ENCODE results near the gene CFAP157. TPM values are rescaled to one million over a fixed set of nuclear protein-coding genes. Genes with fewer than 3 reads are reported as not detected.

CFAP157 gene
- total RNA-seq, 4 donors from 2014 or later = 0.27 TPM; not detected in 3

- Histone ChIP-seq H3K4me3 (no peak overlapping the region), H3K4me1 (peaks cover 0 to 22% (median 4%) of the 10 kb centered on the region in 4 donors), H3K36me3 (peaks cover 0 to 4% (median 0%) of the 10 kb centered on the region in 3 donors), H3K9me3 (no peaks in the 10 kb centered on the region), H3K27me3 (peaks cover 0 to 11% of the 10 kb centered on the region in 2 donors), H3K27ac (no peak overlapping the region)
- DNase-seq = no peak
- TF ChIP-seq, protein P1, sequence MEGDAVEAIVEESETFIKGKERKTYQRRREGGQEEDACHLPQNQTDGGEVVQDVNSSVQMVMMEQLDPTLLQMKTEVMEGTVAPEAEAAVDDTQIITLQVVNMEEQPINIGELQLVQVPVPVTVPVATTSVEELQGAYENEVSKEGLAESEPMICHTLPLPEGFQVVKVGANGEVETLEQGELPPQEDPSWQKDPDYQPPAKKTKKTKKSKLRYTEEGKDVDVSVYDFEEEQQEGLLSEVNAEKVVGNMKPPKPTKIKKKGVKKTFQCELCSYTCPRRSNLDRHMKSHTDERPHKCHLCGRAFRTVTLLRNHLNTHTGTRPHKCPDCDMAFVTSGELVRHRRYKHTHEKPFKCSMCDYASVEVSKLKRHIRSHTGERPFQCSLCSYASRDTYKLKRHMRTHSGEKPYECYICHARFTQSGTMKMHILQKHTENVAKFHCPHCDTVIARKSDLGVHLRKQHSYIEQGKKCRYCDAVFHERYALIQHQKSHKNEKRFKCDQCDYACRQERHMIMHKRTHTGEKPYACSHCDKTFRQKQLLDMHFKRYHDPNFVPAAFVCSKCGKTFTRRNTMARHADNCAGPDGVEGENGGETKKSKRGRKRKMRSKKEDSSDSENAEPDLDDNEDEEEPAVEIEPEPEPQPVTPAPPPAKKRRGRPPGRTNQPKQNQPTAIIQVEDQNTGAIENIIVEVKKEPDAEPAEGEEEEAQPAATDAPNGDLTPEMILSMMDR (IDR thresholded peaks at IDR 0.05) = no peak
- no peak for TF ChIP-seq POLR2A (IDR thresholded peaks at IDR 0.05)
Observed at GRCh38 chr9:127738666-127739065, 31.9 kb downstream of the CFAP157 start.

- no peak for TF ChIP-seq POLR2A (IDR thresholded peaks at IDR 0.05)
- TF ChIP-seq, protein P1 (IDR thresholded peaks at IDR 0.05) = no peak
- peak overlapping the region in 2 of 4 donors; percentile 49 to 56 for H3K27ac ChIP-seq
Observed at GRCh38 chr9:127739614-127740330, 33.0 kb downstream of the CFAP157 start.

GRCh38 chr9:127741831-127742434 is 35.1 kb downstream of the CFAP157 start:
- TF ChIP-seq POLR2A (IDR thresholded peaks at IDR 0.05) = no peak
- TF ChIP-seq, protein P1 (IDR thresholded peaks at IDR 0.05) = no peak
- H3K4me1 ChIP-seq = peaks cover 0 to 16% (median 0%) of the 10 kb centered on the region in 4 donors
- peaks cover 0 to 11% of the 10 kb centered on the region in 2 donors for H3K27me3 ChIP-seq
- no peak overlapping the region for H3K27ac ChIP-seq
- peaks cover 0 to 4% (median 0%) of the 10 kb centered on the region in 3 donors for H3K36me3 ChIP-seq
- H3K4me3 ChIP-seq = no peak overlapping the region
- DNase-seq = peak in 2 of 3 donors; percentile 63 to 66
- H3K9me3 ChIP-seq = no peaks in the 10 kb centered on the region

More at GRCh38 chr9:127739614-127740330, 33.0 kb downstream of the CFAP157 start:
- peaks cover 0 to 4% (median 0%) of the 10 kb centered on the region in 3 donors for H3K36me3 ChIP-seq
- H3K4me3 ChIP-seq = no peak overlapping the region
- no peak for DNase-seq
- H3K9me3 ChIP-seq = no peaks in the 10 kb centered on the region
- H3K4me1 ChIP-seq = peaks cover 0 to 16% (median under 1%) of the 10 kb centered on the region in 4 donors
- peaks cover 0 to 11% of the 10 kb centered on the region in 2 donors for H3K27me3 ChIP-seq

GRCh38 chr9:127742435-127743088 is 35.8 kb downstream of the CFAP157 start:
- no peak overlapping the region for H3K27ac ChIP-seq
- no peak overlapping the region for H3K4me3 ChIP-seq
- DNase-seq = no peak
- peaks cover 0 to 11% of the 10 kb centered on the region in 2 donors for H3K27me3 ChIP-seq
- peaks cover 0 to 16% (median 0%) of the 10 kb centered on the region in 4 donors for H3K4me1 ChIP-seq
- peaks cover 0 to 4% (median 0%) of the 10 kb centered on the region in 3 donors for H3K36me3 ChIP-seq
- no peak for TF ChIP-seq POLR2A (IDR thresholded peaks at IDR 0.05)
- TF ChIP-seq, protein P1 (IDR thresholded peaks at IDR 0.05) = no peak
- H3K9me3 ChIP-seq = no peaks in the 10 kb centered on the region

DNA sequence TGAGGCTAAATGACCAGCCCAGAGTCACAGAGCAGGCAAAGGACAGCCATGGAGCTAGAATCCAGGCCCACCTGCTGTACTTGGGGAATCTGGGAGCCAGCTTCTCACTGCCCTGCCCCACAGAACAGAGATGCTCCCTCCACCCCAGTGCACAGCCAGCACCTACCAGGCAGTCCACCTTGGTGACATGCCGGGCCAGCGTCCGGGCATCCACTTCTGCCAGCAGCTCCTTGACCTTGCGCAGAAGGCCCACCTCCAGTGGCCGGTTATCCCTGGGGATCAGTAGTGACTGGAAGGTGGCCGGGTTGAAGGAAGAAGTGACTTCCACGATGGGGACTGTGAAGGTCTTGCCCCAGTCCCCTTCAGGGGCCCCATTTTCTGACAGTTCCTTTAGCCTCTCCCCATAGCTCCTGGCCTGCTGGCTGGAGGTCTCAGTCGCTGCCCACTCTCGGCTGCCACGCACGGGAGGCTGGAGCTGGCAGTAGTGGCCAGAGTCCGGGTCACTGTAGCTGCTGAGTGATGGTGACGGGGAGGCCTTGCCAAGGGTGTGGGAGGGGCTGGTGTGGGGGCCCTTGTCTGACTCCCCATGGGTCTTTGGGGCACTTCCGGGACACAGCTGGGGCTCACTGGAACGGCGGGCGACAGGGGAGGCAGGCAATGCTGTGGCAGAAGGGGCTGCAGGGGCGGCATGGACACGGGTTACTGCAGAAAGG is 37.8 kb downstream of the CFAP157 start:
- Histone ChIP-seq H3K4me3 (no peak overlapping the region), H3K36me3 (peaks cover 0 to 7% (median 0%) of the 10 kb centered on the region in 3 donors), H3K4me1 (peaks cover 0 to 16% (median 0%) of the 10 kb centered on the region in 4 donors), H3K27me3 (peaks cover 0 to 11% of the 10 kb centered on the region in 2 donors), H3K9me3 (no peaks in the 10 kb centered on the region), H3K27ac (no peak overlapping the region)
- no peak for DNase-seq
- TF ChIP-seq, protein P1 (IDR thresholded peaks at IDR 0.05) = no peak
- no peak for TF ChIP-seq POLR2A (IDR thresholded peaks at IDR 0.05)

Measured in Peyer's patch (tissue), 4 donors.